ENCODE results near the gene IGSF21. TPM values are rescaled to one million over a fixed set of nuclear protein-coding genes. Genes with fewer than 3 reads are reported as not detected.

Gene IGSF21
- total and polyA plus RNA-seq, 2 of the 4 experiments (the other 2 are of a cell fraction), result not detected

DNA sequence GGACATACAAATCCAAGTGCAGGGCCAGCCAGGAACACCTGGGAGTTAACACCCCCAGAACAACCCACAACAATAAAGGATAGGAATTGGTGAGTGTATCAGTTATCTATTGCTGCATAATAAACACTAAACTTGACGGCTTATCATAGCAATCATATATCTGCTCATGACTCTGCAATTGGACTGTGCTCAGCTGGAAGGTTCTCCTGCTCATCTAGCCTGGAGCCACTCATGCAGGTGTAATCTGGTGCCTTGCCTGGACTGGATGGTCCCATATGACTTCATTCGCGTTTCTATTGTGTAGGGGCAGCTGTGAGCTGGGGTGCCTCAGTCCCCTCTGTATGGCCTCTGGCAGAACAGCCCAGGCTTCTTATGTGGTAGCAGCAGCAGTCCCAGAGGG lies 296.9 kb downstream of the IGSF21 start:
- TF ChIP-seq MAFK (IDR thresholded peaks at IDR 0.05; ENCODE audit: low read depth, low read length) (no peak), CEBPB (IDR thresholded peaks at IDR 0.05; ENCODE audit: low read depth, low read length) (no peak), RFX5 (IDR thresholded peaks at IDR 0.05; ENCODE audit: low read depth, low read length) (no peak), POLR2A (IDR thresholded peaks at IDR 0.05; ENCODE audit: low read depth, low read length) (no peak), MAZ (IDR thresholded peaks at IDR 0.05; ENCODE audit: borderline replicate concordance, low read depth, low read length) (no peak), SMC3 (IDR thresholded peaks at IDR 0.05; ENCODE audit: low read depth, low read length) (no peak), NFE2L2 (IDR thresholded peaks at IDR 0.05; ENCODE audit: low read depth, low read length) (no peak), RAD21 (IDR thresholded peaks at IDR 0.05; ENCODE audit: low read length) (no peak), MXI1 (IDR thresholded peaks at IDR 0.05; ENCODE audit: borderline replicate concordance, low read depth, low read length) (no peak), BHLHE40 (IDR thresholded peaks at IDR 0.05; ENCODE audit: low read depth, low read length) (no peak), RCOR1 (IDR thresholded peaks at IDR 0.05; ENCODE audit: insufficient replicate concordance, low read length) (no peak), FOS (IDR thresholded peaks at IDR 0.05; ENCODE audit: low read depth, low read length) (no peak), CHD1 (IDR thresholded peaks at IDR 0.05; ENCODE audit: low read depth, low read length) (no peak)
- TF ChIP-seq, protein P1, sequence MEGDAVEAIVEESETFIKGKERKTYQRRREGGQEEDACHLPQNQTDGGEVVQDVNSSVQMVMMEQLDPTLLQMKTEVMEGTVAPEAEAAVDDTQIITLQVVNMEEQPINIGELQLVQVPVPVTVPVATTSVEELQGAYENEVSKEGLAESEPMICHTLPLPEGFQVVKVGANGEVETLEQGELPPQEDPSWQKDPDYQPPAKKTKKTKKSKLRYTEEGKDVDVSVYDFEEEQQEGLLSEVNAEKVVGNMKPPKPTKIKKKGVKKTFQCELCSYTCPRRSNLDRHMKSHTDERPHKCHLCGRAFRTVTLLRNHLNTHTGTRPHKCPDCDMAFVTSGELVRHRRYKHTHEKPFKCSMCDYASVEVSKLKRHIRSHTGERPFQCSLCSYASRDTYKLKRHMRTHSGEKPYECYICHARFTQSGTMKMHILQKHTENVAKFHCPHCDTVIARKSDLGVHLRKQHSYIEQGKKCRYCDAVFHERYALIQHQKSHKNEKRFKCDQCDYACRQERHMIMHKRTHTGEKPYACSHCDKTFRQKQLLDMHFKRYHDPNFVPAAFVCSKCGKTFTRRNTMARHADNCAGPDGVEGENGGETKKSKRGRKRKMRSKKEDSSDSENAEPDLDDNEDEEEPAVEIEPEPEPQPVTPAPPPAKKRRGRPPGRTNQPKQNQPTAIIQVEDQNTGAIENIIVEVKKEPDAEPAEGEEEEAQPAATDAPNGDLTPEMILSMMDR (conservative IDR thresholded peaks at IDR 0.05; ENCODE audit: low read depth, low read length), result no peak
- TF ChIP-seq, protein P2, sequence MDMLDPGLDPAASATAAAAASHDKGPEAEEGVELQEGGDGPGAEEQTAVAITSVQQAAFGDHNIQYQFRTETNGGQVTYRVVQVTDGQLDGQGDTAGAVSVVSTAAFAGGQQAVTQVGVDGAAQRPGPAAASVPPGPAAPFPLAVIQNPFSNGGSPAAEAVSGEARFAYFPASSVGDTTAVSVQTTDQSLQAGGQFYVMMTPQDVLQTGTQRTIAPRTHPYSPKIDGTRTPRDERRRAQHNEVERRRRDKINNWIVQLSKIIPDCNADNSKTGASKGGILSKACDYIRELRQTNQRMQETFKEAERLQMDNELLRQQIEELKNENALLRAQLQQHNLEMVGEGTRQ (IDR thresholded peaks at IDR 0.05; ENCODE audit: low read depth, low read length), result no peak
- H3K4me2 ChIP-seq (ENCODE audit: low read depth, low read length), result no peak overlapping the region
- H3K4ac ChIP-seq (ENCODE audit: low read depth, low read length), result no peak overlapping the region
- H2AK5ac ChIP-seq (ENCODE audit: low read depth, low read length), result no peak overlapping the region
- H2BK120ac ChIP-seq (ENCODE audit: low read depth, low read length), result no peak overlapping the region
- no peaks in the 10 kb centered on the region for H3K27me3 ChIP-seq (ENCODE audit: control insufficient read depth, insufficient read depth, low read length)
- no peak overlapping the region for H4K91ac ChIP-seq (ENCODE audit: insufficient read depth, low read depth, low read length)
- no peak overlapping the region for H3K56ac ChIP-seq (ENCODE audit: extremely low read depth, insufficient read depth, low read length)
- no peak overlapping the region for H4K8ac ChIP-seq (ENCODE audit: low read depth in 2 of 2, low read length in 2 of 2)
- no peak overlapping the region for H2AFZ ChIP-seq (replicated peaks; ENCODE audit: low read length, poor library complexity)
- no peaks in the 10 kb centered on the region for H4K20me1 ChIP-seq (ENCODE audit: insufficient read depth, low read length)
- H4K5ac ChIP-seq (ENCODE audit: low read depth, low read length), result no peak overlapping the region
- H3K4me3 ChIP-seq (ENCODE audit: insufficient read depth, low read depth, low read length), result no peak overlapping the region
- H3K9me1 ChIP-seq (ENCODE audit: insufficient read depth, low read length), result no peaks in the 10 kb centered on the region
- H3K9me3 ChIP-seq (ENCODE audit: control insufficient read depth, insufficient read depth, low read length), result peaks cover 56% of the 10 kb centered on the region
- no peak for ATAC-seq (ENCODE audit: low read depth)
- H2BK15ac ChIP-seq (ENCODE audit: low read depth, low read length), result no peak overlapping the region
- no peak overlapping the region for H3K9ac ChIP-seq (ENCODE audit: low read depth, low read length)
- no peak overlapping the region for H2AK9ac ChIP-seq (replicated peaks; ENCODE audit: low read depth, low read length, poor library complexity)
- no peaks in the 10 kb centered on the region for H3K4me1 ChIP-seq (ENCODE audit: control insufficient read depth, insufficient read depth, low read length)
- in situ Hi-C loops (cut with MboI; ENCODE audit: low sequenced_read_pairs) (no loop called here), intact Hi-C loops (cut with micrococcal nuclease) (no loop called here), dilution Hi-C loops (cut with HindIII; ENCODE audit: low sequenced_read_pairs, unreplicated experiment) (no loop called here)
- WGBS, 2 experiments (ENCODE audit: extremely low coverage in 2 of 2, insufficient read length in 1 of 2), result 60% methylated on average over 1 of the region's 3 CpGs; no CpG with 5 or more reads in 1 of the 2 experiments
- H3K23ac ChIP-seq (ENCODE audit: low read depth, low read length), result no peak overlapping the region
- H3K36me3 ChIP-seq (ENCODE audit: control insufficient read depth, insufficient read depth, low read length), result no peaks in the 10 kb centered on the region
- no peak overlapping the region for H3K18ac ChIP-seq (ENCODE audit: low read depth, low read length)
- H2BK20ac ChIP-seq (ENCODE audit: low read depth, low read length), result no peak overlapping the region
- no TSS peak for BruUV-seq (replicated peaks)
- H2BK5ac ChIP-seq (ENCODE audit: low read depth, low read length, poor library complexity, severe bottlenecking), result no peak overlapping the region
- ChIA-PET CTCF (no interaction called here), POLR2A (ENCODE audit: unreplicated experiment) (no interaction called here)
- no peak overlapping the region for H3K27ac ChIP-seq (ENCODE audit: insufficient read depth, low read length)
- H3K79me1 ChIP-seq (ENCODE audit: low read depth in 1 of 2, low read length in 2 of 2), result no peaks in the 10 kb centered on the region
- no peak overlapping the region for H3K14ac ChIP-seq (replicated peaks; ENCODE audit: low read depth, low read length)
- no peak for DNase-seq

All from IMR-90 (cell line).